NK-92 (cell line): ENCODE measurements around the gene SDF4.

Experiments
- DNase-seq: peaks from one replicate; lab custom pipeline; 2025; ENCODE audit not compliant: unreplicated experiment; lab: John Stamatoyannopoulos, UW

Gene SDF4

GRCh38 chr1:1231400-1232207 is at the start of gene SDF4:
TSS of gene SDF4 (minus strand) at chr1:1232001. CDS start at chr1:1228772, 3,229 bp downstream.
- DNase-seq, result peak; percentile 76

- no peak for DNase-seq
Observed at GRCh38 chr1:1280782-1281481, 49.1 kb upstream of the SDF4 start.

- no peak for DNase-seq
Observed at GRCh38 chr1:1279028-1279427, 47.2 kb upstream of the SDF4 start.

- no peak for DNase-seq
Observed at GRCh38 chr1:1278620-1279019, 46.8 kb upstream of the SDF4 start.

GRCh38 chr1:1275836-1276235 is 44.0 kb upstream of the SDF4 start:
- DNase-seq, result no peak

GRCh38 chr1:1274931-1275431 is 43.2 kb upstream of the SDF4 start:
- no peak for DNase-seq

GRCh38 chr1:1274299-1274930 is 42.6 kb upstream of the SDF4 start:
- DNase-seq, result no peak

- DNase-seq, result peak; percentile 64
Observed at GRCh38 chr1:1273512-1274298, 41.9 kb upstream of the SDF4 start, which contains the start of gene UBE2J2. TSS of gene UBE2J2 (minus strand) at chr1:1273854. CDS start at chr1:1267992, 5,862 bp downstream.

- DNase-seq, result no peak
Observed at GRCh38 chr1:1273209-1273511, 41.4 kb upstream of the SDF4 start.

- no peak for DNase-seq
Observed at GRCh38 chr1:1272341-1273208, 40.8 kb upstream of the SDF4 start.

GRCh38 chr1:1270813-1271212 is 39.0 kb upstream of the SDF4 start:
- no peak for DNase-seq

GRCh38 chr1:1268284-1268682 is 36.5 kb upstream of the SDF4 start:
- DNase-seq, result no peak

GRCh38 chr1:1267488-1268283 is 35.9 kb upstream of the SDF4 start:
- DNase-seq, result no peak

GRCh38 chr1:1264868-1265272 is 33.1 kb upstream of the SDF4 start:
- no peak for DNase-seq

GRCh38 chr1:1264026-1264425 is 32.2 kb upstream of the SDF4 start:
- DNase-seq, result no peak

GRCh38 chr1:1262758-1263157 is 31.0 kb upstream of the SDF4 start:
- DNase-seq, result no peak

GRCh38 chr1:1262071-1262470 is 30.3 kb upstream of the SDF4 start:
- no peak for DNase-seq

GRCh38 chr1:1260843-1261560 is 29.2 kb upstream of the SDF4 start:
- DNase-seq, result no peak
